NT2/D1 (cell line): Measurements from ENCODE around the gene DCC.

Source experiments
- DNase-seq: peaks from one replicate; pipeline ENCODE4 v3.0.0-alpha.2; 2011; ENCODE audit warnings: low read depth, low spot score
- H3K27me3 ChIP-seq: 2 replicates; pipeline ENCODE4 v1.6.0; 2011; ENCODE audit warnings: mild to moderate bottlenecking; ENCODE audit not compliant: insufficient read length, insufficient read depth
- H3K36me3 ChIP-seq: 2 replicates; pipeline ENCODE4 v1.6.1; 2011; ENCODE audit warnings: mild to moderate bottlenecking, low read length, mixed read lengths; ENCODE audit not compliant: insufficient read depth, insufficient read length
- H3K4me1 ChIP-seq: 2 replicates; pipeline ENCODE4 v1.5.1; 2011; ENCODE audit not compliant: insufficient read depth, insufficient read length
- H3K4me3 ChIP-seq: 2 replicates; pipeline ENCODE4 v1.5.1; 2011; ENCODE audit warnings: low read depth; ENCODE audit not compliant: insufficient read length
- H3K9ac ChIP-seq: 2 replicates; pipeline ENCODE4 v1.6.0; 2011; ENCODE audit warnings: low read depth; ENCODE audit not compliant: insufficient read length
- H3K9me3 ChIP-seq: 2 replicates; pipeline ENCODE4 v1.5.1; 2011; ENCODE audit warnings: mild to moderate bottlenecking, low read length; ENCODE audit not compliant: insufficient read depth
- SUZ12 ChIP-seq: IDR thresholded peaks from 2 replicates; pipeline ENCODE4 v1.6.1; 2011; ENCODE audit not compliant: insufficient read length, insufficient read depth; ENCODE audit errors: extremely low read depth
- YY1 ChIP-seq: IDR thresholded peaks from 2 replicates; pipeline ENCODE4 v1.6.1; 2011; ENCODE audit not compliant: insufficient read length, insufficient read depth
- ZNF274 ChIP-seq: IDR thresholded peaks from 2 replicates; pipeline ENCODE4 v1.6.1; 2011; ENCODE audit warnings: mild to moderate bottlenecking, low read depth, low read length

The DCC gene

GRCh38 chr18:53380063-53380639 is 1040.2 kb downstream of the DCC start:
- no peak overlapping the region for H3K9ac ChIP-seq
- no peaks in the 10 kb centered on the region for H3K36me3 ChIP-seq
- peak; percentile 13 for DNase-seq
- H3K27me3 ChIP-seq = no peaks in the 10 kb centered on the region
- H3K9me3 ChIP-seq = no peaks in the 10 kb centered on the region
- no peak overlapping the region for H3K4me3 ChIP-seq
- TF ChIP-seq SUZ12 = no peak
- no peaks in the 10 kb centered on the region for H3K4me1 ChIP-seq

- Histone ChIP-seq H3K4me3 (no peak overlapping the region), H3K9ac (no peak overlapping the region), H3K36me3 (no peaks in the 10 kb centered on the region), H3K4me1 (no peaks in the 10 kb centered on the region), H3K27me3 (no peaks in the 10 kb centered on the region), H3K9me3 (no peaks in the 10 kb centered on the region)
- no peak for DNase-seq
- TF ChIP-seq SUZ12 = no peak
- TF ChIP-seq ZNF274 = no peak
- no peak for TF ChIP-seq YY1
These were observed 1042.9 kb downstream of the DCC start for GRCh38 chr18:53382870-53383269.

GRCh38 chr18:53385889-53386288 is 1045.9 kb downstream of the DCC start:
- DNase-seq = no peak
- Histone ChIP-seq H3K9me3 (no peaks in the 10 kb centered on the region), H3K4me1 (no peaks in the 10 kb centered on the region), H3K9ac (no peak overlapping the region), H3K27me3 (no peaks in the 10 kb centered on the region), H3K36me3 (no peaks in the 10 kb centered on the region), H3K4me3 (no peak overlapping the region)
- TF ChIP-seq ZNF274 (no peak), YY1 (no peak), SUZ12 (no peak)

- H3K9me3 ChIP-seq = no peaks in the 10 kb centered on the region
- TF ChIP-seq YY1 (no peak), ZNF274 (no peak), SUZ12 (no peak)
- DNase-seq = no peak
- no peaks in the 10 kb centered on the region for H3K4me1 ChIP-seq
- H3K9ac ChIP-seq = no peak overlapping the region
- no peak overlapping the region for H3K4me3 ChIP-seq
- H3K27me3 ChIP-seq = no peaks in the 10 kb centered on the region
- H3K36me3 ChIP-seq = no peaks in the 10 kb centered on the region
These were observed 1047.6 kb downstream of the DCC start for GRCh38 chr18:53387581-53387980.

GRCh38 chr18:53402670-53403069 is 1062.7 kb downstream of the DCC start:
- H3K27me3 ChIP-seq = no peaks in the 10 kb centered on the region
- DNase-seq = no peak
- no peaks in the 10 kb centered on the region for H3K9me3 ChIP-seq
- no peaks in the 10 kb centered on the region for H3K4me1 ChIP-seq
- H3K4me3 ChIP-seq = no peak overlapping the region
- no peaks in the 10 kb centered on the region for H3K36me3 ChIP-seq
- TF ChIP-seq SUZ12 (no peak), ZNF274 (no peak), YY1 (no peak)
- no peak overlapping the region for H3K9ac ChIP-seq

- no peaks in the 10 kb centered on the region for H3K9me3 ChIP-seq
- TF ChIP-seq ZNF274 (no peak), YY1 (no peak), SUZ12 (no peak)
- no peak overlapping the region for H3K4me3 ChIP-seq
- H3K36me3 ChIP-seq = no peaks in the 10 kb centered on the region
- no peak overlapping the region for H3K9ac ChIP-seq
- no peaks in the 10 kb centered on the region for H3K4me1 ChIP-seq
- no peak for DNase-seq
- H3K27me3 ChIP-seq = no peaks in the 10 kb centered on the region
These were observed 1068.3 kb downstream of the DCC start for GRCh38 chr18:53408271-53408670.

GRCh38 chr18:53411511-53411910 is 1071.5 kb downstream of the DCC start:
- no peaks in the 10 kb centered on the region for H3K27me3 ChIP-seq
- H3K9me3 ChIP-seq = no peaks in the 10 kb centered on the region
- H3K4me3 ChIP-seq = no peak overlapping the region
- H3K9ac ChIP-seq = no peak overlapping the region
- TF ChIP-seq YY1 (no peak), ZNF274 (no peak), SUZ12 (no peak)
- DNase-seq = no peak
- no peaks in the 10 kb centered on the region for H3K4me1 ChIP-seq
- no peaks in the 10 kb centered on the region for H3K36me3 ChIP-seq

GRCh38 chr18:53417003-53417402 is 1077.0 kb downstream of the DCC start:
- H3K27me3 ChIP-seq = no peaks in the 10 kb centered on the region
- no peaks in the 10 kb centered on the region for H3K36me3 ChIP-seq
- TF ChIP-seq YY1 (no peak), SUZ12 (no peak), ZNF274 (no peak)
- no peak overlapping the region for H3K4me3 ChIP-seq
- peak; percentile 13 for DNase-seq
- no peaks in the 10 kb centered on the region for H3K9me3 ChIP-seq
- no peaks in the 10 kb centered on the region for H3K4me1 ChIP-seq
- H3K9ac ChIP-seq = no peak overlapping the region
